Measurements from ENCODE around the gene RNF17. TPM values are rescaled to one million over a fixed set of nuclear protein-coding genes. Genes with fewer than 3 reads are reported as not detected.

Gene RNF17
- total and polyA plus RNA-seq, 12 donors, result 0.13 to 0.14 TPM; not detected in 10

- Histone ChIP-seq H3K36me3 (peaks cover 0 to 82% (median 0%) of the 10 kb centered on the region in 9 donors), H3K27ac (no peak overlapping the region), H3K4me3 (no peak overlapping the region), H3K9me3 (no peaks in the 10 kb centered on the region), H3K4me1 (no peaks in the 10 kb centered on the region), H3K27me3 (no peaks in the 10 kb centered on the region)
- 97 to 98% methylated on average over 6 of the region's 6 CpGs for WGBS, 2 donors
- intact Hi-C loops (cut with DNase I), result no loop called here
- DNase-seq, result no peak
- no peak for ATAC-seq
- no peak for TF ChIP-seq CTCF (IDR thresholded peaks at IDR 0.05)
Observed at GRCh38 chr13:24887759-24888158, 123.8 kb downstream of the RNF17 start.

- no peak for DNase-seq
- intact Hi-C loops (cut with DNase I), result no loop called here
- no peaks in the 10 kb centered on the region for H3K4me1 ChIP-seq
- ATAC-seq, result no peak
- H3K9me3 ChIP-seq, result no peaks in the 10 kb centered on the region
- H3K36me3 ChIP-seq, result peaks cover 0 to 78% (median 0%) of the 10 kb centered on the region in 9 donors
- no peak overlapping the region for H3K4me3 ChIP-seq
- no peak overlapping the region for H3K27ac ChIP-seq
- H3K27me3 ChIP-seq, result no peaks in the 10 kb centered on the region
- WGBS, 2 donors, result 96 to 97% methylated on average over 3 of the region's 3 CpGs
- TF ChIP-seq CTCF (IDR thresholded peaks at IDR 0.05), result no peak
Observed at GRCh38 chr13:24888291-24888931, 124.4 kb downstream of the RNF17 start.

- ATAC-seq (no peak), DNase-seq (no peak)
- no peak overlapping the region for H3K27ac ChIP-seq
- H3K9me3 ChIP-seq, result no peaks in the 10 kb centered on the region
- H3K4me3 ChIP-seq, result no peak overlapping the region
- no peaks in the 10 kb centered on the region for H3K4me1 ChIP-seq
- TF ChIP-seq CTCF (IDR thresholded peaks at IDR 0.05), result no peak
- H3K36me3 ChIP-seq, result peaks cover 0 to 59% (median 0%) of the 10 kb centered on the region in 9 donors
- intact Hi-C loops (cut with DNase I), result no loop called here
- 97% methylated on average over 7 of the region's 7 CpGs for WGBS, 2 donors
- H3K27me3 ChIP-seq, result no peaks in the 10 kb centered on the region
Observed at GRCh38 chr13:24890256-24890655, 126.3 kb downstream of the RNF17 start.

GRCh38 chr13:24891476-24892108 is 127.6 kb downstream of the RNF17 start:
- 97% methylated on average over 18 of the region's 18 CpGs for WGBS, 2 donors
- TF ChIP-seq CTCF (IDR thresholded peaks at IDR 0.05), result no peak
- ATAC-seq, result no peak
- H3K4me1 ChIP-seq, result no peaks in the 10 kb centered on the region
- H3K4me3 ChIP-seq, result no peak overlapping the region
- peaks cover 0 to 50% (median 0%) of the 10 kb centered on the region in 9 donors for H3K36me3 ChIP-seq
- H3K9me3 ChIP-seq, result no peaks in the 10 kb centered on the region
- H3K27ac ChIP-seq, result no peak overlapping the region
- intact Hi-C loops (cut with DNase I), result no loop called here
- DNase-seq, result no peak
- H3K27me3 ChIP-seq, result no peaks in the 10 kb centered on the region

Measured in heart right ventricle (tissue), 16 donors.